Measurements from ENCODE around the gene P3H4. TPM values are rescaled to one million over a fixed set of nuclear protein-coding genes. Genes with fewer than 3 reads are reported as not detected.

The P3H4 gene
- total RNA-seq, 2 donors from 2014 or later = 20.7 to 41.0 TPM

DNA sequence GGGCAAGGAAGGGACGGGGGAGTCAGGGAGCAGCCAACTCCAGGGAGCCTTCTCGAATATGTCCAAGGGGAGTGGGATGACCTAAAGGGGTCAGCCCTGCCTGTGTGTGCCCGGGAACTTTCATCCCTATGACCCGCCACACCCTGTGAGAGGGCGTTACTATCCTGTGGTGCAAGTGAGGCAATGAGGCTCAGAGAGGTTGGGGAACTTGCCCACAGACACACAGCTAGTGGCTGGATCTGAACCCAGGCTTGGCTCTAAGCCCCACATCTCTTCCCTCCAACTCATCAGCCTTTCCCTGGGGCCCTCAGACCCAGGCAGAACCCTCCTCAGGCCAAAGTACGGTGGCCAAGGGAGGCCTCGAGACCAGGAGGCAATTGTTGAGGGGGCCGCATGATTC lies 48.4 kb downstream of the P3H4 start:
- Histone ChIP-seq H3K36me3 (peaks cover 83% of the 10 kb centered on the region), H3K27me3 (replicated peaks; ENCODE audit: insufficient read depth) (no peaks in the 10 kb centered on the region), H3K9me3 (no peaks in the 10 kb centered on the region), H3K27ac (no peak overlapping the region), H3K4me1 (ENCODE audit: control insufficient read depth in 1 of 2, low read depth in 2 of 2) (no peaks in the 10 kb centered on the region), H3K4me3 (no peak overlapping the region)
- no peak for ATAC-seq (ENCODE audit: insufficient number of reproducible peaks, low FRiP score, low read depth)
- TF ChIP-seq, protein P1, sequence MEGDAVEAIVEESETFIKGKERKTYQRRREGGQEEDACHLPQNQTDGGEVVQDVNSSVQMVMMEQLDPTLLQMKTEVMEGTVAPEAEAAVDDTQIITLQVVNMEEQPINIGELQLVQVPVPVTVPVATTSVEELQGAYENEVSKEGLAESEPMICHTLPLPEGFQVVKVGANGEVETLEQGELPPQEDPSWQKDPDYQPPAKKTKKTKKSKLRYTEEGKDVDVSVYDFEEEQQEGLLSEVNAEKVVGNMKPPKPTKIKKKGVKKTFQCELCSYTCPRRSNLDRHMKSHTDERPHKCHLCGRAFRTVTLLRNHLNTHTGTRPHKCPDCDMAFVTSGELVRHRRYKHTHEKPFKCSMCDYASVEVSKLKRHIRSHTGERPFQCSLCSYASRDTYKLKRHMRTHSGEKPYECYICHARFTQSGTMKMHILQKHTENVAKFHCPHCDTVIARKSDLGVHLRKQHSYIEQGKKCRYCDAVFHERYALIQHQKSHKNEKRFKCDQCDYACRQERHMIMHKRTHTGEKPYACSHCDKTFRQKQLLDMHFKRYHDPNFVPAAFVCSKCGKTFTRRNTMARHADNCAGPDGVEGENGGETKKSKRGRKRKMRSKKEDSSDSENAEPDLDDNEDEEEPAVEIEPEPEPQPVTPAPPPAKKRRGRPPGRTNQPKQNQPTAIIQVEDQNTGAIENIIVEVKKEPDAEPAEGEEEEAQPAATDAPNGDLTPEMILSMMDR (IDR thresholded peaks at IDR 0.05) = no peak
- no peak for DNase-seq (ENCODE audit: low spot score)

- ATAC-seq (ENCODE audit: insufficient number of reproducible peaks, low FRiP score, low read depth) (no peak), DNase-seq (ENCODE audit: low spot score) (no peak)
- Histone ChIP-seq H3K4me3 (no peak overlapping the region), H3K27me3 (replicated peaks; ENCODE audit: insufficient read depth) (no peaks in the 10 kb centered on the region), H3K27ac (no peak overlapping the region), H3K36me3 (peaks cover 84% of the 10 kb centered on the region), H3K4me1 (ENCODE audit: control insufficient read depth in 1 of 2, low read depth in 2 of 2) (no peaks in the 10 kb centered on the region), H3K9me3 (no peaks in the 10 kb centered on the region)
- TF ChIP-seq, protein P1 (IDR thresholded peaks at IDR 0.05) = no peak
Observed at GRCh38 chr17:41762841-41763240, 48.9 kb downstream of the P3H4 start.

- DNase-seq (ENCODE audit: low spot score) (no peak), ATAC-seq (ENCODE audit: insufficient number of reproducible peaks, low FRiP score, low read depth) (no peak)
- TF ChIP-seq, protein P1 (IDR thresholded peaks at IDR 0.05) = no peak
- Histone ChIP-seq H3K9me3 (no peaks in the 10 kb centered on the region), H3K4me1 (ENCODE audit: control insufficient read depth in 1 of 2, low read depth in 2 of 2) (no peaks in the 10 kb centered on the region), H3K4me3 (no peak overlapping the region), H3K36me3 (peaks cover 84% of the 10 kb centered on the region), H3K27me3 (replicated peaks; ENCODE audit: insufficient read depth) (no peaks in the 10 kb centered on the region), H3K27ac (no peak overlapping the region)
Observed at GRCh38 chr17:41762391-41762790, 49.4 kb downstream of the P3H4 start.

GRCh38 chr17:41760878-41761277 lies 50.9 kb downstream of the P3H4 start:
- no peak overlapping the region for H3K4me3 ChIP-seq
- no peak for DNase-seq (ENCODE audit: low spot score)
- peaks cover 81% of the 10 kb centered on the region for H3K36me3 ChIP-seq
- no peak overlapping the region for H3K27ac ChIP-seq
- no peak for ATAC-seq (ENCODE audit: insufficient number of reproducible peaks, low FRiP score, low read depth)
- H3K4me1 ChIP-seq (ENCODE audit: control insufficient read depth in 1 of 2, low read depth in 2 of 2) = no peaks in the 10 kb centered on the region
- no peaks in the 10 kb centered on the region for H3K9me3 ChIP-seq
- TF ChIP-seq, protein P1 (IDR thresholded peaks at IDR 0.05) = no peak
- H3K27me3 ChIP-seq (replicated peaks; ENCODE audit: insufficient read depth) = no peaks in the 10 kb centered on the region

- no peaks in the 10 kb centered on the region for H3K9me3 ChIP-seq
- TF ChIP-seq, protein P1 (IDR thresholded peaks at IDR 0.05) = no peak
- peaks cover 69% of the 10 kb centered on the region for H3K36me3 ChIP-seq
- no peak overlapping the region for H3K4me3 ChIP-seq
- H3K27ac ChIP-seq = no peak overlapping the region
- ATAC-seq (ENCODE audit: insufficient number of reproducible peaks, low FRiP score, low read depth) (no peak), DNase-seq (ENCODE audit: low spot score) (no peak)
- no peaks in the 10 kb centered on the region for H3K4me1 ChIP-seq (ENCODE audit: control insufficient read depth in 1 of 2, low read depth in 2 of 2)
- H3K27me3 ChIP-seq (replicated peaks; ENCODE audit: insufficient read depth) = no peaks in the 10 kb centered on the region
Observed at GRCh38 chr17:41758601-41759000, 53.1 kb downstream of the P3H4 start.
